ENCODE data around the gene PPP1R37. TPM values are rescaled to one million over a fixed set of nuclear protein-coding genes. Genes with fewer than 3 reads are reported as not detected.
A peak's percentile ranks its signal among the peaks of the same experiment; 100 is the strongest.

Gene PPP1R37, protein sequence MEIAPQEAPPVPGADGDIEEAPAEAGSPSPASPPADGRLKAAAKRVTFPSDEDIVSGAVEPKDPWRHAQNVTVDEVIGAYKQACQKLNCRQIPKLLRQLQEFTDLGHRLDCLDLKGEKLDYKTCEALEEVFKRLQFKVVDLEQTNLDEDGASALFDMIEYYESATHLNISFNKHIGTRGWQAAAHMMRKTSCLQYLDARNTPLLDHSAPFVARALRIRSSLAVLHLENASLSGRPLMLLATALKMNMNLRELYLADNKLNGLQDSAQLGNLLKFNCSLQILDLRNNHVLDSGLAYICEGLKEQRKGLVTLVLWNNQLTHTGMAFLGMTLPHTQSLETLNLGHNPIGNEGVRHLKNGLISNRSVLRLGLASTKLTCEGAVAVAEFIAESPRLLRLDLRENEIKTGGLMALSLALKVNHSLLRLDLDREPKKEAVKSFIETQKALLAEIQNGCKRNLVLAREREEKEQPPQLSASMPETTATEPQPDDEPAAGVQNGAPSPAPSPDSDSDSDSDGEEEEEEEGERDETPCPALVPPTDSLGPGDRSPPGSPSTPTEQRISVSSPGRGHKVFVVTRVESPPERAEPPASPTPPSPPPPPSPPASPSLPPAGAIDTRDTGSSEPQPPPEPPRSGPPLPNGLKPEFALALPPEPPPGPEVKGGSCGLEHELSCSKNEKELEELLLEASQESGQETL
- 31.1 TPM for total RNA-seq
- long read RNA-seq, transcript PPP1R37-201 (13 exons, 3,163 nt): major isoform, 10 of 25 reads
- long read RNA-seq, partial matches to known transcripts: 3 of 25 reads
- long read RNA-seq, other reads (novel, unspliced or antisense): 10 of 25 reads

- Histone ChIP-seq H3K27ac (peak within 1 kb of the TSS; percentile 94), H3K4me1 (peaks cover 38% of the 10 kb centered on the region), H3K9me3 (no peaks in the 10 kb centered on the region), H3K36me3 (peaks cover 9% of the 10 kb centered on the region), H3K4me3 (peak within 1 kb of the TSS; percentile 92), H3K27me3 (no peaks in the 10 kb centered on the region)
- peak; percentile 19 for TF ChIP-seq CTCF (IDR thresholded peaks at IDR 0.05)
- DNase-seq: peak; percentile 97
- peak; percentile 91 for ATAC-seq
- intact Hi-C loops (cut with DNase I): no loop called here
Observed at GRCh38 chr19:45092747-45093678, at the start of gene PPP1R37. Gene PPP1R37, plus strand, starts transcription at chr19:45093179. Its CDS starts 147 bp downstream, at chr19:45093326.

GRCh38 chr19:45045671-45046353 is 47.2 kb upstream of the PPP1R37 start:
- Histone ChIP-seq H3K4me3 (no peak overlapping the region), H3K36me3 (peaks cover 55% of the 10 kb centered on the region), H3K4me1 (peaks cover 18% of the 10 kb centered on the region), H3K9me3 (no peaks in the 10 kb centered on the region), H3K27ac (no peak overlapping the region), H3K27me3 (no peaks in the 10 kb centered on the region)
- ATAC-seq (peak; percentile 45), DNase-seq (no peak)
- intact Hi-C loops (cut with DNase I): no loop called here
- TF ChIP-seq CTCF (IDR thresholded peaks at IDR 0.05): no peak

GRCh38 chr19:45046355-45046754 is 46.6 kb upstream of the PPP1R37 start:
- H3K9me3 ChIP-seq: no peaks in the 10 kb centered on the region
- peaks cover 13% of the 10 kb centered on the region for H3K4me1 ChIP-seq
- ATAC-seq (no peak), DNase-seq (no peak)
- no peak overlapping the region for H3K4me3 ChIP-seq
- peaks cover 52% of the 10 kb centered on the region for H3K36me3 ChIP-seq
- no peak for TF ChIP-seq CTCF (IDR thresholded peaks at IDR 0.05)
- no peak overlapping the region for H3K27ac ChIP-seq
- no peaks in the 10 kb centered on the region for H3K27me3 ChIP-seq
- intact Hi-C loops (cut with DNase I): no loop called here

GRCh38 chr19:45047188-45047797 is 45.7 kb upstream of the PPP1R37 start:
- H3K36me3 ChIP-seq: peaks cover 47% of the 10 kb centered on the region
- H3K27ac ChIP-seq: no peak overlapping the region
- intact Hi-C loops (cut with DNase I): no loop called here
- no peaks in the 10 kb centered on the region for H3K9me3 ChIP-seq
- DNase-seq (no peak), ATAC-seq (peak; percentile 59)
- H3K27me3 ChIP-seq: no peaks in the 10 kb centered on the region
- TF ChIP-seq CTCF (IDR thresholded peaks at IDR 0.05): no peak
- H3K4me3 ChIP-seq: no peak overlapping the region
- peaks cover 8% of the 10 kb centered on the region for H3K4me1 ChIP-seq
